HepG2 (cell line): ENCODE data around the gene PHKB. TPM values are rescaled to one million over a fixed set of nuclear protein-coding genes. Genes with fewer than 3 reads are reported as not detected.

ENCODE experiments used
- EZH2 ChIP-seq: conservative IDR thresholded peaks from 2 replicates; pipeline ENCODE4 v1.6.1; 2012; ENCODE audit warnings: mild to moderate bottlenecking, low read depth, low read length, moderate library complexity
- GFI1 ChIP-seq: sonication (generic); formaldehyde crosslinking; IDR thresholded peaks from 2 replicates; pipeline ENCODE4 v1.5.0; 2020; ENCODE audit warnings: missing genetic modification reagents, mild to moderate bottlenecking, borderline replicate concordance
- HMG20A ChIP-seq: IDR thresholded peaks from 2 replicates; pipeline ENCODE4 v1.6.1; 2016; ENCODE audit warnings: borderline replicate concordance
- LBX2 ChIP-seq: sonication (generic); formaldehyde crosslinking; IDR thresholded peaks from 2 replicates; pipeline ENCODE4 v1.5.0; 2020; ENCODE audit warnings: missing genetic modification reagents, mild to moderate bottlenecking, borderline replicate concordance
- MATR3 ChIP-seq: sonication (generic); formaldehyde crosslinking; IDR thresholded peaks from 2 replicates; pipeline ENCODE4 v1.4.0; 2020; ENCODE audit warnings: missing genetic modification reagents
- MTA3 ChIP-seq: sonication (generic); formaldehyde crosslinking; IDR thresholded peaks from 2 replicates; pipeline ENCODE4 v1.4.0; 2020; ENCODE audit warnings: missing genetic modification reagents
- NKX3-1 ChIP-seq: sonication (generic); formaldehyde crosslinking; IDR thresholded peaks from 2 replicates; pipeline ENCODE4 v1.5.0; 2020; ENCODE audit warnings: missing genetic modification reagents
- SKIL ChIP-seq: sonication (generic); formaldehyde crosslinking; IDR thresholded peaks from 2 replicates; pipeline ENCODE4 v1.8.0; 2022; ENCODE audit warnings: missing genetic modification reagents, mild to moderate bottlenecking, moderate library complexity, borderline replicate concordance
- SOX6 ChIP-seq, 2 experiments: fragments of 450-650 bp in 1 of 2; sonication (generic) in 1 of 2; formaldehyde crosslinking in 1 of 2; IDR thresholded peaks; 2 replicates each; pipeline versions ENCODE4 v1.4.0 to v1.6.1; 2017 to 2020; ENCODE audit warnings: antibody characterized with exemption in 1 of 2, mild to moderate bottlenecking in 1 of 2, missing genetic modification reagents in 1 of 2
- STAG1 ChIP-seq: sonication (generic); formaldehyde crosslinking; IDR thresholded peaks from 2 replicates; pipeline ENCODE4 v1.4.0; 2020; ENCODE audit warnings: missing genetic modification reagents
- TFE3 ChIP-seq: IDR thresholded peaks from 2 replicates; pipeline ENCODE4 v1.6.1; 2016
- ZNF274 ChIP-seq: sonication (generic); formaldehyde crosslinking; IDR thresholded peaks from 2 replicates; pipeline ENCODE4 v1.5.1; 2020; ENCODE audit warnings: mild to moderate bottlenecking, missing genetic modification reagents
- ZNF672 ChIP-seq: sonication (generic); formaldehyde crosslinking; IDR thresholded peaks from 2 replicates; pipeline ENCODE4 v1.8.1; 2022; ENCODE audit warnings: missing genetic modification reagents
- ZNF720 ChIP-seq: sonication (generic); formaldehyde crosslinking; IDR thresholded peaks from 2 replicates; pipeline ENCODE4 v1.4.0; 2020; ENCODE audit warnings: missing genetic modification reagents
- ZNF746 ChIP-seq: sonication (generic); formaldehyde crosslinking; IDR thresholded peaks from 2 replicates; pipeline ENCODE4 v1.8.0; 2022; ENCODE audit warnings: mild to moderate bottlenecking, missing genetic modification reagents
- ZNF749 ChIP-seq: sonication (generic); formaldehyde crosslinking; IDR thresholded peaks from 2 replicates; pipeline ENCODE4 v1.8.0; 2022; ENCODE audit warnings: mild to moderate bottlenecking, missing genetic modification reagents, moderate library complexity, borderline replicate concordance
- polyA plus RNA-seq, 8 experiments: library from polyadenylated mRNA; depleted of rRNA in 3 of 8; stranded (reverse) in 7 of 8; unstranded in 1 of 8; fragments of >200 nt; fragmentation: Illumina TruSeq in 4 of 8; extraction: Trizol in 4 of 8; gene quantifications; 2 replicates each; pipeline versions ENCODE4 v1.2.1 to v1.2.3, GENCODE V29; 2011 to 2016; ENCODE audit warnings: low read depth in 4 of 8, missing spikeins in 1 of 8, mixed read lengths in 1 of 8; ENCODE audit not compliant: insufficient read depth in 1 of 8
- total RNA-seq, 5 experiments: library from RNA; depleted of rRNA; stranded (reverse); fragments of >200 nt; fragmentation: Illumina TruSeq; extraction: Trizol; gene quantifications; 2 replicates each; pipeline ENCODE4 v1.2.3, GENCODE V29; 2016; ENCODE audit warnings: low read depth in 1 of 5
- TF ChIP-seq, protein P1 (sequence below), 2 experiments: sonication (generic) in 1 of 2; formaldehyde crosslinking in 1 of 2; IDR thresholded peaks; 2 replicates each; pipeline versions ENCODE4 v1.4.0 to v1.6.1; 2016 to 2020; ENCODE audit warnings: borderline replicate concordance in 1 of 2, low read depth in 1 of 2, mild to moderate bottlenecking in 1 of 2, missing genetic modification reagents in 1 of 2
- TF ChIP-seq, protein P2 (sequence below): sonication (generic); formaldehyde crosslinking; IDR thresholded peaks from 2 replicates; pipeline ENCODE4 v1.9.0; 2021; ENCODE audit warnings: missing genetic modification reagents, mild to moderate bottlenecking, borderline replicate concordance

Gene PHKB
- total and polyA plus RNA-seq, 2 of the 13 experiments (the other 11 are each of a cell fraction or from before 2014, with no cell fraction given), result 66.0 to 80.8 TPM

GRCh38 chr16:47460711-47461597 is at the start of gene PHKB, which contains the start of gene ITFG1 (continued):
- TF ChIP-seq, protein P1, sequence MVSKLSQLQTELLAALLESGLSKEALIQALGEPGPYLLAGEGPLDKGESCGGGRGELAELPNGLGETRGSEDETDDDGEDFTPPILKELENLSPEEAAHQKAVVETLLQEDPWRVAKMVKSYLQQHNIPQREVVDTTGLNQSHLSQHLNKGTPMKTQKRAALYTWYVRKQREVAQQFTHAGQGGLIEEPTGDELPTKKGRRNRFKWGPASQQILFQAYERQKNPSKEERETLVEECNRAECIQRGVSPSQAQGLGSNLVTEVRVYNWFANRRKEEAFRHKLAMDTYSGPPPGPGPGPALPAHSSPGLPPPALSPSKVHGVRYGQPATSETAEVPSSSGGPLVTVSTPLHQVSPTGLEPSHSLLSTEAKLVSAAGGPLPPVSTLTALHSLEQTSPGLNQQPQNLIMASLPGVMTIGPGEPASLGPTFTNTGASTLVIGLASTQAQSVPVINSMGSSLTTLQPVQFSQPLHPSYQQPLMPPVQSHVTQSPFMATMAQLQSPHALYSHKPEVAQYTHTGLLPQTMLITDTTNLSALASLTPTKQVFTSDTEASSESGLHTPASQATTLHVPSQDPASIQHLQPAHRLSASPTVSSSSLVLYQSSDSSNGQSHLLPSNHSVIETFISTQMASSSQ (IDR thresholded peaks at IDR 0.05; ENCODE audit: low read depth), result no peak
- TF ChIP-seq, protein P1 (CRISPR knock-in tag; IDR thresholded peaks at IDR 0.05; ENCODE audit: borderline replicate concordance), result peak; percentile 44
- TF ChIP-seq MATR3 (CRISPR knock-in tag), result no peak
- no peak for TF ChIP-seq SOX6 (IDR thresholded peaks at IDR 0.05)
- peak; percentile 49; the same call in 1 of the 2 replicates for TF ChIP-seq SOX6 (CRISPR knock-in tag; IDR thresholded peaks at IDR 0.05)
- no peak; the same call in 1 of the 2 replicates for TF ChIP-seq LBX2 (CRISPR knock-in tag)
- TF ChIP-seq NKX3-1 (CRISPR knock-in tag), result peak; percentile 76
- TF ChIP-seq ZNF746 (CRISPR knock-in tag), result peak; percentile 81; the same call in 1 of the 2 replicates
- peak; percentile 86 for TF ChIP-seq GFI1 (CRISPR knock-in tag)
- TF ChIP-seq, protein P2, sequence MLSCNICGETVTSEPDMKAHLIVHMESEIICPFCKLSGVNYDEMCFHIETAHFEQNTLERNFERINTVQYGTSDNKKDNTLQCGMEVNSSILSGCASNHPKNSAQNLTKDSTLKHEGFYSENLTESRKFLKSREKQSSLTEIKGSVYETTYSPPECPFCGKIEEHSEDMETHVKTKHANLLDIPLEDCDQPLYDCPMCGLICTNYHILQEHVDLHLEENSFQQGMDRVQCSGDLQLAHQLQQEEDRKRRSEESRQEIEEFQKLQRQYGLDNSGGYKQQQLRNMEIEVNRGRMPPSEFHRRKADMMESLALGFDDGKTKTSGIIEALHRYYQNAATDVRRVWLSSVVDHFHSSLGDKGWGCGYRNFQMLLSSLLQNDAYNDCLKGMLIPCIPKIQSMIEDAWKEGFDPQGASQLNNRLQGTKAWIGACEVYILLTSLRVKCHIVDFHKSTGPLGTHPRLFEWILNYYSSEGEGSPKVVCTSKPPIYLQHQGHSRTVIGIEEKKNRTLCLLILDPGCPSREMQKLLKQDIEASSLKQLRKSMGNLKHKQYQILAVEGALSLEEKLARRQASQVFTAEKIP (CRISPR knock-in tag), result no peak
- TF ChIP-seq ZNF672 (CRISPR knock-in tag), result no peak
- peak; percentile 48 for TF ChIP-seq STAG1 (CRISPR knock-in tag)
- TF ChIP-seq HMG20A, result no peak
- TF ChIP-seq SKIL, result peak; percentile 64; the same call in 1 of the 2 replicates
- TF ChIP-seq ZNF720 (CRISPR knock-in tag), result no peak
- no peak for TF ChIP-seq EZH2
- no peak for TF ChIP-seq TFE3
- TF ChIP-seq ZNF749 (CRISPR knock-in tag), result 0 out of 2 replicates have a peak, but pooled peaks have one; percentile 18
- TF ChIP-seq ZNF274, result peak; percentile 88; the same call in 1 of the 2 replicates
- TF ChIP-seq MTA3 (CRISPR knock-in tag), result no peak
